Measurements from ENCODE around the gene MORN5.

DNA sequence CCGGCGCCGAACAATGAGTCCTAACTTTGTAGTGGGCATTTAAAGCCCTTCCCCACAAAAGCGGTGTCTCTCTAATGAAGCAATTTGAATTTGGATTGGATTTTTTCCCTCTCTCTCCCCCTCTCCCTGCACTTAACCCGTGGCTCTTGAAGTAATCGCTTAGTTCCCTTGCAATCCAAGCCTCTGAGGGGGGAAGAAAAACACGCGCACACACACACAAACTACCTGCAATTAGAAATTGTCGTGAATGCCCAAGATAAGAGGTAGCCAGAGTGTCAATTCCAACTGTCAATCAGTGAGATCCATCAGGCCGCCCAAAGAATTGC, 67.8 kb downstream of the MORN5 start:
- TF ChIP-seq, protein P1, sequence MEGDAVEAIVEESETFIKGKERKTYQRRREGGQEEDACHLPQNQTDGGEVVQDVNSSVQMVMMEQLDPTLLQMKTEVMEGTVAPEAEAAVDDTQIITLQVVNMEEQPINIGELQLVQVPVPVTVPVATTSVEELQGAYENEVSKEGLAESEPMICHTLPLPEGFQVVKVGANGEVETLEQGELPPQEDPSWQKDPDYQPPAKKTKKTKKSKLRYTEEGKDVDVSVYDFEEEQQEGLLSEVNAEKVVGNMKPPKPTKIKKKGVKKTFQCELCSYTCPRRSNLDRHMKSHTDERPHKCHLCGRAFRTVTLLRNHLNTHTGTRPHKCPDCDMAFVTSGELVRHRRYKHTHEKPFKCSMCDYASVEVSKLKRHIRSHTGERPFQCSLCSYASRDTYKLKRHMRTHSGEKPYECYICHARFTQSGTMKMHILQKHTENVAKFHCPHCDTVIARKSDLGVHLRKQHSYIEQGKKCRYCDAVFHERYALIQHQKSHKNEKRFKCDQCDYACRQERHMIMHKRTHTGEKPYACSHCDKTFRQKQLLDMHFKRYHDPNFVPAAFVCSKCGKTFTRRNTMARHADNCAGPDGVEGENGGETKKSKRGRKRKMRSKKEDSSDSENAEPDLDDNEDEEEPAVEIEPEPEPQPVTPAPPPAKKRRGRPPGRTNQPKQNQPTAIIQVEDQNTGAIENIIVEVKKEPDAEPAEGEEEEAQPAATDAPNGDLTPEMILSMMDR (IDR thresholded peaks at IDR 0.05) = no peak
- no peak for TF ChIP-seq POLR2A (IDR thresholded peaks at IDR 0.05)
- no peak for TF ChIP-seq POLR2AphosphoS5 (IDR thresholded peaks at IDR 0.05)

Measured in breast epithelium (tissue), 3 donors.